OCI-LY1 (cell line): ENCODE results near the gene ADRA2A.

Source experiments
- H2AFZ ChIP-seq: fragments of 200-600 bp; sonication (generic), shearing (Covaris generic); 2 replicates; pipeline ENCODE4 v1.6.0; 2014; ENCODE audit warnings: antibody characterized with exemption, mild to moderate bottlenecking, low read length
- H3F3A ChIP-seq: fragments of 200-600 bp; sonication (generic), shearing (Covaris generic); 2 replicates; pipeline ENCODE4 v1.6.0; 2014; ENCODE audit warnings: mild to moderate bottlenecking, antibody characterized with exemption, low read length, moderate library complexity; ENCODE audit not compliant: insufficient read depth
- H3K27ac ChIP-seq: fragments of 200-600 bp; sonication (generic); 2 replicates; pipeline ENCODE4 v1.5.1; 2014; ENCODE audit warnings: low read length, mixed run types, mild to moderate bottlenecking, low read depth; ENCODE audit not compliant: poor library complexity, severe bottlenecking
- H3K27me3 ChIP-seq: fragments of 200-600 bp; sonication (generic); 2 replicates; pipeline ENCODE4 v1.6.0; 2014; ENCODE audit warnings: antibody characterized with exemption, mild to moderate bottlenecking, low read length, moderate library complexity; ENCODE audit not compliant: insufficient read depth
- H3K36me3 ChIP-seq: fragments of 200-600 bp; sonication (generic); 2 replicates; pipeline ENCODE4 v1.6.1; 2014; ENCODE audit warnings: mild to moderate bottlenecking, antibody characterized with exemption, low read length, moderate library complexity, mixed read lengths; ENCODE audit not compliant: insufficient read depth
- H3K4me1 ChIP-seq: fragments of 200-600 bp; sonication (generic); 2 replicates; pipeline ENCODE4 v1.5.1; 2014; ENCODE audit warnings: mild to moderate bottlenecking, low read length, moderate library complexity; ENCODE audit not compliant: insufficient read depth, severe bottlenecking
- H3K4me2 ChIP-seq: fragments of 200-600 bp; sonication (generic), shearing (Covaris generic); 2 replicates; pipeline ENCODE4 v1.6.1; 2014; ENCODE audit warnings: low read length
- H3K4me3 ChIP-seq: fragments of 200-600 bp; sonication (generic); 2 replicates; pipeline ENCODE4 v1.5.1; 2014; ENCODE audit warnings: low read length, low read depth, mild to moderate bottlenecking, mixed read lengths; ENCODE audit not compliant: poor library complexity, severe bottlenecking
- H3K79me2 ChIP-seq: fragments of 200-600 bp; shearing (Covaris generic); 2 replicates; pipeline ENCODE4 v1.6.1; 2016; ENCODE audit warnings: mixed run types, low read length, mixed read lengths; ENCODE audit not compliant: insufficient read depth
- H3K9ac ChIP-seq: fragments of 200-600 bp; sonication (generic), shearing (Covaris generic); 2 replicates; pipeline ENCODE4 v1.6.1; 2014; ENCODE audit warnings: mild to moderate bottlenecking, low read length, mixed read lengths
- H3K9me2 ChIP-seq: fragments of 200-600 bp; sonication (generic), shearing (Covaris generic); 2 replicates; pipeline ENCODE4 v1.6.1; 2014; ENCODE audit warnings: low read depth, mild to moderate bottlenecking, low read length, mixed read lengths
- H3K9me3 ChIP-seq: fragments of 200-600 bp; shearing (Covaris generic); 2 replicates; pipeline ENCODE4 v1.6.1; 2014; ENCODE audit warnings: low read length, mixed read lengths
- H4K20me1 ChIP-seq: fragments of 200-600 bp; sonication (generic), shearing (Covaris generic); 2 replicates; pipeline ENCODE4 v1.6.0; 2016; ENCODE audit warnings: mild to moderate bottlenecking, low read length; ENCODE audit not compliant: insufficient read depth
- CTCF ChIP-seq: fragments of 200-600 bp; sonication (generic), shearing (Covaris generic); IDR thresholded peaks from 2 replicates; pipeline ENCODE4 v1.5.1; 2017; ENCODE audit warnings: mild to moderate bottlenecking, antibody characterized with exemption, low read length, moderate library complexity, mixed read lengths
- EZH2 ChIP-seq: fragments of 200-600 bp; sonication (generic), shearing (Covaris generic); IDR thresholded peaks from 2 replicates; pipeline ENCODE4 v1.8.0; 2017; ENCODE audit warnings: borderline replicate concordance, mixed run types, mild to moderate bottlenecking, antibody characterized with exemption, low read length, moderate library complexity, mixed read lengths

The ADRA2A gene

GRCh38 chr10:111079781-111080180 is 3.0 kb downstream of the ADRA2A start:
- Histone ChIP-seq H3K27me3 (no peaks in the 10 kb centered on the region), H3K4me1 (no peaks in the 10 kb centered on the region), H3K9me2 (no peaks in the 10 kb centered on the region), H3K27ac (no peak overlapping the region), H3K79me2 (no peaks in the 10 kb centered on the region), H3F3A (no peaks in the 10 kb centered on the region), H2AFZ (no peak overlapping the region), H3K9me3 (no peaks in the 10 kb centered on the region), H3K36me3 (no peaks in the 10 kb centered on the region), H3K4me3 (no peak overlapping the region), H3K9ac (no peak overlapping the region), H3K4me2 (no peak overlapping the region), H4K20me1 (no peaks in the 10 kb centered on the region)
- no peak for TF ChIP-seq CTCF

- Histone ChIP-seq H3K27me3 (no peaks in the 10 kb centered on the region), H3K4me3 (no peak overlapping the region), H4K20me1 (no peaks in the 10 kb centered on the region)
These were observed 3.4 kb downstream of the ADRA2A start for GRCh38 chr10:111080224-111080623.

GRCh38 chr10:111081595-111081994 is 4.8 kb downstream of the ADRA2A start:
- TF ChIP-seq CTCF (no peak), EZH2 (no peak)
- Histone ChIP-seq H3K79me2 (no peaks in the 10 kb centered on the region), H3K4me3 (no peak overlapping the region), H3K4me1 (no peaks in the 10 kb centered on the region), H2AFZ (no peak overlapping the region), H3K36me3 (no peaks in the 10 kb centered on the region), H3K4me2 (no peak overlapping the region), H3K9ac (no peak overlapping the region), H3K9me3 (no peaks in the 10 kb centered on the region), H3F3A (no peaks in the 10 kb centered on the region), H3K9me2 (no peaks in the 10 kb centered on the region), H4K20me1 (no peaks in the 10 kb centered on the region), H3K27me3 (no peaks in the 10 kb centered on the region), H3K27ac (no peak overlapping the region)

More at GRCh38 chr10:111080224-111080623, 3.4 kb downstream of the ADRA2A start:
- no peaks in the 10 kb centered on the region for H3K9me2 ChIP-seq
- H3K36me3 ChIP-seq, result no peaks in the 10 kb centered on the region
- H3K4me1 ChIP-seq, result no peaks in the 10 kb centered on the region
- no peaks in the 10 kb centered on the region for H3F3A ChIP-seq
- no peaks in the 10 kb centered on the region for H3K79me2 ChIP-seq
- no peak overlapping the region for H3K27ac ChIP-seq
- H3K4me2 ChIP-seq, result no peak overlapping the region
- no peak for TF ChIP-seq EZH2
- TF ChIP-seq CTCF, result no peak
- no peak overlapping the region for H3K9ac ChIP-seq
- H3K9me3 ChIP-seq, result no peaks in the 10 kb centered on the region
- no peak overlapping the region for H2AFZ ChIP-seq
